HG03354 (cell line): ENCODE data around the gene DBI.
A peak's percentile ranks its signal among the peaks of the same experiment; 100 is the strongest.
"Not testable (repeated sequence)": the region's sequence is repeated elsewhere in the genome, so short reads cannot be mapped to it uniquely, and the experiment has no call there.

Experiments used
- ATAC-seq: cut with Tn5 transposase; IDR thresholded peaks from one replicate; pipeline ENCODE4 v1.9.1; 2021; ENCODE audit warnings: mild to moderate bottlenecking; ENCODE audit not compliant: unreplicated experiment, poor library complexity, severe bottlenecking

The DBI gene

DNA sequence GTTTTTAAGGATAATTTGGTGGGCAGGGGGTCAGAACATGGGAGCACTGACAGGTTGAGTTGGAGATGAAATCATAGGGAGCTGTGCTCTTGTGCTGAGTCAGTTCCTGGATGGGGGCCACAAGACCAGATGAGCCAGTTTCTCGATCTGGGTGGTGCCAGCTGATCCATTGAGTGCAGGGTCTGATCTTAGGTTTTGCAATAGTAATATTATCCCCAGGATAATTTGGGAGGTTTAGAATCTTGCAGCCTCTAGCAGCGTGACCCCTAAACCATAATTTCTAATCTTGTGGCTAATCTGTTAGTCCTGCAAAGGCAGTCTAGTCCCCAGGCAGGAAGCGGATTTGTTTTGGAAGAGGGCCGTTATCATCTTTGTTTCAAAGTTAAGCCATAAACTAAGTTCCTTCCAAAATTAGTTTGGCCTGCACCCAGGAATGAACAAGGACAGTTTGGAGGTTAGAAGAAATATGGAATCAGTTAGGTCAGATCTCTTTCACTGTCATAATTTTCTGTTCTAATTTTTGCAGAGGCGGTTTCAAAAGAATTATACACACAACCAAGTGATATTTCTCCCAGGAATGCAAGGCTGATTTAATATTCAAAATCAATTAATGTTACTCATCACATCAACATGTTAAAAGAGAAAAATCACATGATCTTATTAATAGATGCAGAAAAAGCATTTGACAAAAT is 23.0 kb downstream of the DBI start:
- ATAC-seq, result no peak

GRCh38 chr2:119393971-119394748 is 27.4 kb downstream of the DBI start:
- no peak for ATAC-seq

- ATAC-seq, result no peak
Measured at GRCh38 chr2:119397196-119397595, 30.4 kb downstream of the DBI start.

DNA sequence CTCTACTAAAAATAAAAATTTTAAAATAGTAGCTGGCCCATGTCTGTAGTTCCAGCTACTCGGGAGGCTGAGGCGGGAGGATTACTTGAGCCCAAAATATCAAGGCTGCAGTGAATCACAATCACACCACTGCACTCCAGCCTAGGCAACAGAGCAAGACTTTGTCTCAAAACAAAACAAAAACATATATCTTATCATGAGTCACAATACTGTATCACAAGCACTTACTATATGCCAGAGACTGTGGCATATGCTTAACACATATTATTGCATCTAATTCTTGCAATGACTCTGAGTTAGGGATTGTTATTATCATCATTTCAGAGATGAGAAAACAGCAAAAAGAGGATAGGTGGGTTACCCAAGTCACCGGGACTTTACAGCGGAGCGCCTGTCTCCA is 35.3 kb downstream of the DBI start:
- no peak for ATAC-seq

DNA sequence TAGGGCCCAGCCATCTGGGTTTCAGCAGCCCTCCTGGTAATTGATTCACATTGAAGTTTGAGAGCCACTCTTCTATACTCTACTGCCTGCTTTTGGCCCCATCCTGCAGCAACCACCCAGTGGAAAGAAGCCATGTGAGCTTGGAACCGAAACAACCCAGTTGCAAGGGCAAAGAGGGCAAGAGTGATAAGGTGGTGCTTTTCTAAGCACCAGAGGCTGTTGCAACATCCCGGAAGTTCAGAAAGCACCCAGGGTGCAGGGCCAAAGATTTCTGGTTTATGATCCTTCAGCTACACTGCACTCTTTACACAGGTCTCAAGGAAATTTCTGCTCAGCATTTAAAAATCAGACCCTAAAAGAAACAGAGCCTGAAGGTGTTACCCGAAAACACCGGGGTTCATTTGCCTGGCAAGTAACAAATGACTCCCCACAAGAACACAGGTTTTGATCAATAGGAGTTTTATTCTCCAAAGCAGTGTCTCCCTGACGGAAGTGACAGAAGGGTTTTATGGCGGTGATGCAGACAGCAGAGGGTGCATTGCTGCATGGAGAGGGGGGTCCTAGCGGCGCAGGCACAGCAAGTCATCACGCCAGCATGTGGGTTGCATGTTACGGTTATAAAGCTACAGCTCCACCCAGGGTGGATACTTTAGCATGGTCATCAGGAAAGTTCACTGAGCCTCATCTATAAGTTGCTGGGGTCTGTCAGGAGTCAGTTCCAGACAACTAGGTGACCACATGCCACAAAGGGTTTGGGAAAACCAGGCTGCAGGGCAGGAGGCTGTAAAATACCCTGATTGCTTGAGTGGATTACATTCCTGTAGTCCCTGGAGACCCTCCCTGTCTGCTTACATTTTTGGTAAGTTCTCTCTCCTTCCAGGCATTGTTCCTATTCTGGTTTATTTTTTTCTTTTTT is 36.1 kb downstream of the DBI start:
- no peak for ATAC-seq

DNA sequence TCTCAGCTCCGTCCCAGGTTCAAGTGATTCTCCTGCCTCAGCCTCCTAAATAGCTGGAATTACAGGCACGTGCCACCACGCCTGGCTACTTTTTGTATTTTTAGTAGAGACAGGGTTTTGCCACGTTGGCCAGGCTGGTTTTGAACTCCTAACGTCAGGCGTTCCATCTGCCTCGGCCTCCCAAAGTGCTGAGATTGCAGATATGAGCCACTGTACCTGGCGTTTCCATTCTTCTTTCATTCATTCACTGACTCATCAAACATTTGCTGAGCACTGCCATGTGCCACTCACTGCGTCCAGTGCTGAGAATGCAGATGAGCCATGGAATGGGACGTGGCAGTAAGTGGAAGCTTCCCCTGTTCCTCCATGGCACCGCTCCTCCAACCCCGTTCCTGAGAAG is 36.8 kb downstream of the DBI start:
- ATAC-seq, result not testable (repeated sequence)

- no peak for ATAC-seq
Measured at GRCh38 chr2:119405151-119405550, 38.4 kb downstream of the DBI start.

DNA sequence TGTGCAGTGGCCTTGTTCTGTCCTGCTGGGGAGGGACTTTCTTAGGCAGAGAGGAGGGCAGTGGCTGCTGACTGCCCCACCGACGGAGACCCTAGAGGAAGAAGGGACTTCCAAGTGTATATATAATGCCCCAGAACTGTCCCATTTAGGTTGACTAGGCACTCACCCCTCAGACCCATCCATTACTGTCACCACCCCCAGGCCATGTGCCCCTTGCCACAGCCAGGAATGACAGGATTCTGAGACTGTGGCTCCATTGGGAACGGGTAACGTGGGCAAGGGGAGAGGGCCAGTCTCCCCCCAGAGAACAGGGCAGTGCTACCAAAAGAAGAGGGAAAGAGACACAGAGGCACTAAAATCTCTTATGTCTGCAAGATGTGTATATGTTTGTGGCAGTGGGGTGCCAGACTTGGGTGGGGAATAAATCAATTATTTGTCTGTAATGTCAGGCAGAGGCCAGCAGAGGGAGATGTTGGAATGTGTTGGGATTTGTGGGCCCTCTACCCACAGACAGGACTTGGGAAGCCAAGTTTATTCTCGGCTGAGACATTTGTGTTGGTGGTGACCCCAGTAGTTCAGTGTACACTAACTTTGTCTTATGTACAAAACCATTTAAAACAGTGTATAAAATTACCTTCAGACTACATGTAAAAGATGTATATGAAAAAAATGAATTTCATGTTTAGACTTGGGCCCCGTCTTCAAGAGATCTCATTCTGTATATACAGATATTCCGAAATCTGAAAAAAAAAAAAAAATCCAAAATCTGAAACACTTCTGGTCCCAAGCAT is 40.8 kb downstream of the DBI start:
- ATAC-seq, result peak; percentile 74

DNA sequence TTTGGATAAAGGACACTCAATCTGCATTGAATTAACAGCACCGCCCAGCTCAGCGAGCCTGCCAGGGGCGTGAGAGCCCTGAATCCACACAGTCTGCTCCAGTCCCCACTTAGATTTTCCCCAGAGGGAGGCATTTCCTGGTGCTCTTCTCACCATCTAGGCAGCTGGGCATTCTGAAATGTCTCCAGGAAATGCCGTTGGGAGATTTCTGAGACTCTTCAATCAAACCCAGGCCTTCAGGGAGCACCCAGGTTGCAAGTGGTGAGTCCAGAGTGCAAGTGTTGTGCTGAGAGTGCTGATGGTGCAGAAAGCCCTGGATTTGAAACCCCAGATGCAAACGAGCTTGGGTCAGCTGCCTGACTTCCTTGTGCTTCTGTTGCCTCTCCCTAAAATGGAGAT is 41.4 kb downstream of the DBI start:
- peak; percentile 31 for ATAC-seq

DNA sequence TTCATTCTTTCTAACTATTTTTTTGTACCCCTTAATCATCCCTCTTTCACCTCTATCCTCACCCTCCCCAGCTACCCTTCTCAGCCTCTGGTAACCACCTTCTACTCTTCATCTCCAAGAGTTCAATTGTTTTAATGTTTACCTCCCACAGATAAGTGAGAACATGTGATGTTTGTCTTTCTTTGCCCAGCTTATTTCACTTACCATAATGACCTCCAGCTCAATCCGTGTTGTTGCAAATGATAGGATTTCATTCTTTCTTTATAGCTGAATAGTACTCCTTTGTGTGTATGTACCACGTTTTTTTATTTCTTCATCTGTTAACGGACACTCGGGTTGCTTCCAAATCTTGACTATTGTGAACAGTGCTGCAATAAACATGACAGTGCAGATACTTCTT is 42.7 kb downstream of the DBI start:
- ATAC-seq, result no peak

- ATAC-seq, result no peak
Measured at GRCh38 chr2:119414894-119415293, 48.1 kb downstream of the DBI start.

- no peak for ATAC-seq
Measured at GRCh38 chr2:119415630-119416029, 48.9 kb downstream of the DBI start.

DNA sequence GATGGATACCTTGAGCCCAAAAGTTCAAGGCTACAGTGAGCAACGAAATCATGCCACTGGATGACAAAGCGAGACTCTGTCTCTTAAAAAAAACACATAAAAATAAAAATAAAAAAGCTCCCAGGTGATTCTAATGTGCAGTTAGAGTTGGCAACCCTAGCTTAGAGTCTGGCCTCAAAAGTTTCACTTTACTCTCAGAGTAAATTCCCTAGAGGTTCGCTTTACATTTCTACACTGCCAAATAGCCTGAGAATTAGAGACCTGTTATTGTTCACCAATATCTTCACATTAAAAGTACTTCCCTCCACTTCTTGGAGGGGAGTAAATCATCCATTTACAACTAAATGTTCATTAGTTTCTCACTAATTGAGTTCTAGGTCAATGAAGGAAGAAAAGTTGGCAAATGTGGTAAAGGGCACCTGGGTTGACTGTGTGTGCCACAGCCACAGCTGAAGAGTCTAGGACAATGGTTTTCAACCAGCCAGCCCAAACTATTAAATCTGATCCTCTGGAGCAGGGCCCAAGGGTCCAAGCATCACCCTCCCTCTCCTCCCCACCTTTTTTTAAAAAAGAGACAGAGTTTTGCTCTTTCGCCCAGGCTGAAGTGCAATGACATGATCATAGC is 49.6 kb downstream of the DBI start:
- no peak for ATAC-seq

- ATAC-seq, result no peak
Measured at GRCh38 chr2:119417908-119418307, 51.1 kb downstream of the DBI start.

- ATAC-seq, result no peak
Measured at GRCh38 chr2:119419065-119419464, 52.3 kb downstream of the DBI start.

DNA sequence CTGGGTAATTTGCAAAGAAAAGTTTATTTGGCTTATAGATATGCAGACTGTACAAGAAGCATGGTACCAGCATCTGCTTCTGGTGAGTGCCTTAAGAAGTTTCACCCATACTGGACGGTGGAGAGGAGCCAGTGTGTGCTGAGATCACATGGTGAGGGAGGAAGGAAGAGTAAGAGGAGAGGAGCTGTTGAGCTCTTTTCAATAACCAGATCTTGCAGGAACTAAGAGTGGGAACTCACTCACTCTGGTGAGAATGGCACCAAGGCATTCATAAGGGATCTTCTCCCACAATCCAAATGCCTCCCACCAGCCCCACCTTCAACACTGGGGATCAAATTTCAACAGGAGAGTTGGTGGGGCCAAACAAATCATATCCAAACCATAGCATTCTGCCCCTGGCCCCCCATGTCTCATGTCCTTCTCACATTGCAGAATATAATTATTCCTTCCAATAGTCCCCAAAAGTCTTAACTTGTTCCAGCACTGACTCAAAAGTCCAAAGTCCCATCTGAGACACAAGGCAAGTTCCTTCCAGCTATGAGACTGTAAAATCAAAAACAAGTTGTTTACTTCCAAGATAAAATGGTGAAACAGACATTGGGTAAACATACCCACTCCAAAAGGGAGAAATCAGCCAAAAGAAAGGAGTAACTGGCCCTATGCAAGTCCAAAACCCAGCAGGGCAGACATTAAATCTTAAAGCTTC is 53.2 kb downstream of the DBI start:
- no peak for ATAC-seq

DNA sequence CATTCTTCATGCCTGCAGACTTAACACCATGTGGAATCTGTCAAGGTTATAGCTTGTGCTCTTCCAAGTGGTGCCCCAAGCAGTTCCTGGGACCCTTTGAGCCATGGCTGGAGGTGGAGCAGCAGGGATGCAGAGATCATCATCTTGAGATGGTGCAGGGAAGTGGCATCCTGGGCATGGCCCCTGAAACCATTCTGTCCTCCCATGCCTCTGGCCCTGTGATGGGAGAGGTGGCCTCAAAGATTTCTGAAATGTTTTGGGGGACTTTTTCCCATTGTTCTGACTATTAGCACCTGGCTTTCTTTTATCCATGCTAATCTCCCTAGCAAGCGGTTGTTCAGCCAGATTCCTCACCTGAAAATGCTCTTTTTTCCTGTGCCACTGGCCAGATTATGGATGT is 54.5 kb downstream of the DBI start:
- no peak for ATAC-seq

DNA sequence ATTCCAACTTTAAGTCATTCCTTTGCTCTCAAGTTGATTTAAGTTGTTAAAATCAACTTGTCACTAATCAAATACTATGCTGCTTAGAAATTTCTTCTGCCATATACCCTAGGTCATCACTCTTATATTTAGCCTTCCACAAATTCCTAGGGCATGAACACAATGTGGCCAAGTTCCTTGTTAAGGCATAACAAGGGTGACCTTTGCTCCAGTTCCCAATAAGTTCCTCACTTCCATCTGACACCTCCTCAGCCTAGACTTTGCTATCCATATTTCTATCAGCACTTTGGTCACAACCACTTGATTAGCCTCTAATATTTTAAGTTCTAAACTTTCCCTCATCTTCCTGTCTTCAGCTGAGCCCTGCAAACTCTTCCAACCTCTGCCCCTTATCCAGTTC is 55.0 kb downstream of the DBI start:
- ATAC-seq, result no peak
